ENCODE results near the gene OMP.

The OMP gene

DNA sequence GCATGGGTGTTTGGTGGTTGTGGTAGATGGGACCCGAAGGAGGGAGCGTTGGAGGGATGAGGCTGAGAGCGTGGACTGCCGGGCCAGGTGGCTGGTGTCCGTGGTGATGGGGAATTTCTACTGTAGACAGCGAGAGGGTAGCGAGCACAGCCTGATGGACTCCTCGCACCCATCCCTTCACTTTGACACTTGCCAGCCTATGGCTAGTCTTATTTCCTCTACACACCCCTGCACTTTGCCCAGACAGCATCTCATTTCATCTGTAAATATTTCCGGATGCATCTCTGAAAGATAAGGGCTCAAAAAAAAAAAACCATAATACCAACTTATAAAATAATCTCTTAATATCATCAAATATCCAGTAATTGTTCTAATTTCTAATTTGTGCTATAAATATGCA is 5.8 kb downstream of the OMP start:
- no peak for DNase-seq

DNA sequence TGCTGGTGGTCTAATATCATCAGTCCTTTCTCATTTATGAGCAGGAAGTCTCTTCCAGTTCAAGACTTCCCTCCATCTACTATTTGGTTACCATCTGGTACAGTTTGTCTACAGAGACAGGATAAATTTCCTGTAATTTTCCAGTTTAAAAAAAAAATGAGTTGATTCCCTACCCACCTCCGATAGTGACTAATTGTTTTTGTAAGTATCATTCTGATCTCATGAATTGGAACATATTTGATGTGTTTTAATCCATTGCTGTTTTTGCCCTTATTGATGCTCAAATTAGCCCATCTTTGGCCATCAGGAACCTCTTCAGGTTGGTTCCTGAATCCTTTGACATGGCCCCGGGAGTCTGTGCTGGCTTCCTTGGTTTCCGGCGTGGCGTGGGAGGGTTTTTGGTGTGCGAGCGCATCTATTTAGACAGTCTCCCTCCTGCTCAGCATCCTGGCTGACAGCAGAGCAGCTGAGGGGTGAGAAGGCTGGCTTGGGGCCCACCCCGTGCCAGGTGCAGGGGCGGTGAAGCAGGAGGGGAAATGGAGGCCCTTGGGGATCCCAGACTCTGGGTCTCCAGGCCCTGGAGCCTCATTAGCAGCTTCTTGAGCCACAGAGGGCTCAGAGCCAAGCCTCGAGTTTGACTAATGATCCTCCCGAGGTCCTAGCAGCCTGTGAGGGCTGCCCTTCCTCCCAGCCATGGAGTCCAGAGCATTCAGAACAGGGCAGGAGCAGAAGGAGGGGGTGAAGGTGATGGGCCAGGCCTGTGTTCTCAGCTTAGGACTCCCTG is 6.8 kb downstream of the OMP start:
- DNase-seq = no peak

DNA sequence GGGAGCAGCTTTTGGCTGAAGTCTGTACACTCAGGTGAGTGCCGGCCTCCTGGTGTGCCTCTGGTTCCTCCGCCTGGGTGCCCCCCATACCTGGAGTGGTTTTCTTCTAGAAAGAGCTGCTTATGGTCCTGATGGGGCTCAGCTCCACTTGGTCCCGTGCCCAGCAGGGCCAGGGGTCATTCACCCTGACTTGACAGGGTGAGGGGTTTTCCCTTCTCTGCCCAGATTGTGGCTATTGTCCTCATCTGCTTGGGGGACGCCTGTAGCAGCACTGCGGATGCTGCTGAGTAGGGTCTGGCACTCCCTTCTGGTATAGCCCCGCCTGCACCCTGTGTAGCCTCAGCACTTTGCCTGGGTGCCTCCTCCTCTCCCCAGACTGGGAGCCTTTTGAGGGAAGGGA is 8.2 kb downstream of the OMP start:
- DNase-seq = no peak

DNA sequence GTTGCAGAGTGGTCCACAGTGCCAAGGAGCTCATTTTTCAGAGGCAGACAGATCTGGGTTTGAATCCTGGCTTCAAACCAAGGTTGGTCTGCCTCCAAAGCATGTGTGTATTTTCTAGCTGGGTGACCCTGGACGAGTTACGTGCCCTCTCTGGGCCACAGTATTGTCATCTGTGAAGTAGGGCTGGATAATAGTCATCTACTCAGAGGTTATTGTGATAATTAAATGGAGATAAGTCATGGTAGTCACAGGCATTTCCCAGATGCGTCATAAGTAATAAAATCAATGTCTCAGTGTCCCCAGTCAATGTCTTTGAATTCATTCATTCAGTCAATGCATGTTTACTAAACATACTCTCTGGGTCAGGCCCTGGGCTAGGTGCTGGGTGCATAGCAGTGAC is 8.6 kb downstream of the OMP start:
- no peak for DNase-seq

DNA sequence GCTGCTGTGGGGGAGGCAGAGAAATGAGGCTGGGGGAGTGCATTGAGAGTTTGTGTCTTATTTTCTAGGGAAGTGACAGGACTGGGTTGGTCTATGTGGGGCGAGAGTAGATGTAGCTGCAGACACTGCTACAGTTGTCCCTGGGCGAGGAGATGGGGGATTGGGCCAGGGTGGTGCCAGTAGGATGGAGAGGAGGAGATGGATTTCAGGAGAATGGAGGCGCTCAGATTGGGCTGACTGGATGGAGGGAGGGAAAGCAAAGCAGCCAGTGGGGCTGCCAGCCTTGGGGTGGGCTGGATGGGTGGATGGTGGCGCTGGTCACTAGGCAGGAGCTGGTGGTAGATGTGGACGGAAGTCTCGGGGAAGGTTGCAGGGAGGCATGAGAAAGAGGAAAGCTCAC is 9.3 kb downstream of the OMP start:
- no peak for DNase-seq

DNA sequence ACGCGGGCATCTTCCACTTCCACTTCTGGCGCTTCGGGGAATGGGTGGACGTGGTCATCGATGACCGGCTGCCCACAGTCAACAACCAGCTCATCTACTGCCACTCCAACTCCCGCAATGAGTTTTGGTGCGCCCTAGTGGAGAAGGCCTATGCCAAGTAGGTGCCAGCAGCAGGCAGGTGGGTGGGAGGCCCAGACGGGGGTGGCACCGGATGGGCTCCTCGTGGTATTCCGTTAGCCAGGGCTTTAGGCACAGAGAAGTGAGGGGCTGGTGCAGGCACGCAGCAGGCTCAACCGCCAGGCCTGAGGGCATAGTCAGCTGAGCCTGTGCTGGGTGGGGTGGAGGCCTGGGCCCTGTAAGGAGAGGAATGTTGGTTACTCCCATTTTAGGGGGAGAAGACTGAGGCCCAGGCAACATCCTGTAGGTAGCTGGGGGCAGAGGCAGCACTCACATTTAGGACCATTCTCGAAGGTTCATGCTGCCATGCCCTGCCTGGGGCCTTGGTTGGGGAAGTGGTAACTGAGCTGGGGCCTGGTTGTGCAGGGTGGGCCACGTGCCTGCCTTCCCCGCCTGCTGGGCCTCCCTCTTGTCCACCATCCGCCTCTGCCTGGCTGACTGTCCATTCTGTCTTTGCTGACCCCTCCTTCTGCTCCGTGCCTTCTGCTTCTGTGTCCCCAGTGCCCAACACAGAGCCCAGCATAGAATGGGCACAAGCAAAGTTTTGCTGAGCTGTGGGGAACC is 10.2 kb downstream of the OMP start:
- no peak for DNase-seq

GRCh38 chr11:77113382-77114088 is 10.9 kb downstream of the OMP start:
- no peak for DNase-seq

DNA sequence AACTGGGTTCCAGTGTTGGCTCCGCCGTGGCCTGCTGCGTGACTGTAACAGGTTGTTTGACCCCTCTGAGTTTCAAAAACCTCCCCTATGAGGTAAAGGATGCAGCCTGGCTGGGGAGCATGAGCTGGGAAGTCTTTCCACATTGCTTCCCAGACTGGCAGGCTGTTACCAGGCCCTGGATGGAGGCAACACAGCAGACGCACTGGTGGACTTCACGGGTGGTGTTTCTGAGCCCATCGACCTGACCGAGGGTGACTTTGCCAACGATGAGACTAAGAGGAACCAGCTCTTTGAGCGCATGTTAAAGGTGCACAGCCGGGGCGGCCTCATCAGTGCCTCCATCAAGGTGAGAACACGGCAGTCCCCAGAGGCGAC is 11.4 kb downstream of the OMP start:
- no peak for DNase-seq

- no peak for DNase-seq
Observed at GRCh38 chr11:77115181-77115611, 12.6 kb downstream of the OMP start.

- no peak for DNase-seq
Observed at GRCh38 chr11:77115956-77116355, 13.3 kb downstream of the OMP start.

GRCh38 chr11:77117492-77117891 is 14.9 kb downstream of the OMP start:
- no peak for DNase-seq

DNA sequence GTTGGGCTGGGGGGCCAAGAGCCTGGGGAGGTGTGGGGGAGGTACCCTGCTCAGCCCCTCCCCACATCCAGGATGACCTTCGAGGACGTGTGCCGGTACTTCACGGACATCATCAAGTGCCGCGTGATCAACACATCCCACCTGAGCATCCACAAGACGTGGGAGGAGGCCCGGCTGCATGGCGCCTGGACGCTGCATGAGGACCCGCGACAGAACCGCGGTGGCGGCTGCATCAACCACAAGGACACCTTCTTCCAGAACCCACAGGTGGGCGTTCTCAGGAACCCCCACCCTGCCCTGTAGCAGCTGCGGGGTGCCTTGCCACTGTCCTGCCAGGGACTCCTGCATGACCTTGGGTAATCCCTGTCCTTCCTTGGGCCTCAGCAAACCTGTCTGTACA is 15.4 kb downstream of the OMP start:
- DNase-seq = no peak

- DNase-seq = no peak
Observed at GRCh38 chr11:77118971-77119370, 16.3 kb downstream of the OMP start.

GRCh38 chr11:77119531-77119936 is 16.9 kb downstream of the OMP start:
- DNase-seq = no peak

DNA sequence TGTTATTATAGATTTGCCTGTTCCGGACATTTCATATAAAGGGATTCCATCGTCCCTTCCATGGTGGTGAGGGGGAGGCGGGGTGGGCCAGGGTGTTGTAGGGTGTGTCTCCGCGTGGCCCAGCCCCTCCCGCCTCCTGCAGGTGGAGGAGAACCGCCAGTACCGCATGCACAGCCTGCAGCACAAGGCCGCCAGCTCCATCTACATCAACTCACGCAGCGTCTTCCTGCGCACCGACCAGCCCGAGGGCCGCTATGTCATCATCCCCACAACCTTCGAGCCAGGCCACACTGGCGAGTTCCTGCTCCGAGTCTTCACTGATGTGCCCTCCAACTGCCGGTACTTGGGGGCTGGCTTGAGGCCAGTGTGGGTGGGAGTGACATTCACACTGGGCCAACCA is 17.9 kb downstream of the OMP start:
- no peak for DNase-seq

- no peak for DNase-seq
Observed at GRCh38 chr11:77121096-77121640, 18.5 kb downstream of the OMP start.

GRCh38 chr11:77121876-77122575 is 19.4 kb downstream of the OMP start:
- DNase-seq = no peak

GRCh38 chr11:77122576-77123212 is 20.1 kb downstream of the OMP start:
- no peak for DNase-seq

- no peak for DNase-seq
Observed at GRCh38 chr11:77123591-77123990, 21.0 kb downstream of the OMP start.

GRCh38 chr11:77124041-77124440 is 21.4 kb downstream of the OMP start:
- no peak for DNase-seq

DNA sequence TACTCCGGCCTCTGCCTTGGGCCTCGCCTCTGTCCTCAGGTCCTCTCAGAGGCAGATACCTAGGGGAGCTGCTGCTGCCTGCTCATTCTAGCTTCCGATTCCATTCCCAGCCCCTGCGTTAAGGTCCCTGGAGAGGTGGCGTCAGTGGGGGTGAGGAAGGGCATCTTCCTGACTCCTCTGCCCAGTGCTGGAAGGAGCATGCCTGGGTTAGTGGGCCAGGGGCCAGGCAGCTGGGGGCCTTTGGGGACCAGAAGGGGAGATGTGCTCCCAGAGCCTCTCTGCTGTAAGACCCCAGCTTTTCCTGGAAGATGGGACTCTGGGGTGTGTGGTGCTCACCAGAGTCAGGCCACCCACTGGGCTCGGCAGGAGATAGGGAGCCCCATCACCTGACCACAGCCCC is 21.8 kb downstream of the OMP start:
- no peak for DNase-seq

DNA sequence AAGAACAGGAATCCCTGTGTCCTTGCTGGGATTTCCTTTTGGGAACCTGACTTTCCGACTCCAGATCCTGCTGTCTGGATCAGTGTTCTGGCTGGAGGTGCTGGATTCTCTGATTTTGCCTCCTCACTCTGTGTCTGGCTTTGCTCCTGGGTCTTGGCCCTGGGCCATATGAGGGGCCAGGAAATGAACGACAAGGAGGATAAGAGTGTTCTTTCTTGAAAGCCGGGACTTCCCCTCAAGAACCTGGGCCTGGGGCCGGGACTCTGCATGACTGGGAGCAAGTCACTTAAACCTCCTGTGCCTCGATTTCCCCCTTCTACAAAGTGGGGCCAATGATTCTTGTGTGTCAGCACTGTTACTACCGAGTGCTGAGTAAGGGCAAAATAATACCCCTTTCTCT is 22.6 kb downstream of the OMP start:
- DNase-seq = no peak

DNA sequence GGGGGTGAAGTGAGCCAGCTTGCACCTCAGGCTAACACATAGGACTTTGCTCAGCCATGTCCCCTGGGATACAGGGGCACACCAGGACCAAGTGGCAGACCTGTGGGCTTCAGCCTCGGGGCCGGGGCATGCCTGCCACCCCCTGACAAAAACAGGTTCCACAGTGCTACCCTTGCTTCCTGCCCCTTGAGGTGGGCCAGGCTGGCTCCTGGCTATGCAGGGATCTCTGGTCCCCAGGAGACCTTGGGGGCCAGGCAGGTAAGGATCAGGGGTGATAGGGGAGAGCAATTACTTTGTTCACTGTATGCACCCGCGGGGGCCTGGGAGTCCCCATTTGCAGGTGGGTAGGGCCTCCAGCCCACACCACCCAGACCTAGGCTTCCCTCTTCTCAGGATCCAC is 23.1 kb downstream of the OMP start:
- DNase-seq = no peak
